HCT116 (cell line): ENCODE measurements around the gene CEP112. TPM values are rescaled to one million over a fixed set of nuclear protein-coding genes. Genes with fewer than 3 reads are reported as not detected.

Experiments
- ATAC-seq: fragments of 200-7000 bp; cut with Tn5 transposase; 2 replicates; pipeline ENCODE4 v1.9.1; 2020; ENCODE audit warnings: mild to moderate bottlenecking, moderate library complexity
- BruUV-seq: library from RNA; stranded (reverse); fragments of 400-500 nt; replicated peaks from 2 replicates; lab custom pipeline; 2021; lab: Mats Ljungman, UMichigan
- CTCF ChIA-PET: fragments of 300-600 bp; sonication (Branson Sonifier 250); formaldehyde crosslinking; loops from one replicate; lab custom pipeline; 2021; ENCODE audit warnings: antibody characterized with exemption; lab: Charles Lee
- POLR2A ChIA-PET: fragments of 300-600, 350-600 bp; sonication (Branson Sonifier 250); formaldehyde crosslinking; loops from one replicate; lab custom pipeline; 2021; ENCODE audit warnings: antibody characterized with exemption; lab: Charles Lee
- RAD21 ChIA-PET, 2 experiments: fragments of 300-600 bp; sonication (Branson Sonifier 250); formaldehyde crosslinking; loops; one replicate each; lab custom pipeline; 2023; ENCODE audit warnings: low total read pairs in 2 of 2; ENCODE audit not compliant: uncharacterized antibody in 2 of 2, unreplicated experiment in 2 of 2, low non-redundant PET in 1 of 2; lab: Charles Lee
- DNase-seq: peaks from one replicate; pipeline ENCODE4 v3.0.0-alpha.2; 2010; ENCODE audit warnings: low read depth, low spot score
- H2AFZ ChIP-seq: fragments of 200-600 bp; shearing (Covaris generic), sonication (generic); 2 replicates; pipeline ENCODE4 v1.6.1; 2017; ENCODE audit warnings: low read depth, mixed run types, mixed read lengths, antibody characterized with exemption, low read length; ENCODE audit not compliant: poor library complexity, severe bottlenecking
- H3K27ac ChIP-seq: 2 replicates; pipeline ENCODE4 v1.5.1; 2012; ENCODE audit warnings: low read depth, low read length
- H3K27me3 ChIP-seq: fragments of 200-600 bp; sonication (generic); 2 replicates; pipeline ENCODE4 v1.6.1; 2016; ENCODE audit warnings: mixed run types, low read length, mixed read lengths; ENCODE audit not compliant: insufficient read depth
- H3K36me3 ChIP-seq, 2 experiments: fragments of 200-500 bp in 1 of 2; fragments of 200-600 bp in 1 of 2; sonication (Bioruptor generic) in 1 of 2; sonication (generic) in 1 of 2; 2 replicates each; pipeline versions ENCODE4 v1.5.1 to v1.6.1; 2014 to 2016; ENCODE audit warnings: low read length in 2 of 2, inconsistent platforms in 1 of 2, mixed read lengths in 1 of 2, mixed run types in 1 of 2; ENCODE audit not compliant: insufficient read depth in 2 of 2, control insufficient read depth in 1 of 2
- H3K4me1 ChIP-seq, 2 experiments: fragments of 200-600 bp in 1 of 2; sonication (generic) in 1 of 2; 2 replicates each; pipeline versions ENCODE4 v1.5.1 to v1.6.1; 2012 to 2017; ENCODE audit warnings: low read length in 2 of 2, inconsistent platforms in 1 of 2, mild to moderate bottlenecking in 1 of 2, mixed read lengths in 1 of 2, mixed run types in 1 of 2, moderate library complexity in 1 of 2; ENCODE audit not compliant: insufficient read depth in 2 of 2, control insufficient read depth in 1 of 2
- H3K4me2 ChIP-seq: fragments of 200-600 bp; sonication (generic); 2 replicates; pipeline ENCODE4 v1.6.1; 2017; ENCODE audit warnings: mixed run types, low read length, mixed read lengths
- H3K4me3 ChIP-seq, 2 experiments: fragments of 200-600 bp in 1 of 2; sonication (generic) in 1 of 2; replicated peaks in 1 of 2; 2 replicates each; pipeline ENCODE4 v1.5.1; 2011 to 2016; ENCODE audit warnings: low read length in 2 of 2, control low read depth in 1 of 2, low read depth in 1 of 2, mild to moderate bottlenecking in 1 of 2, mixed read lengths in 1 of 2, mixed run types in 1 of 2
- H3K79me2 ChIP-seq: fragments of 200-600 bp; sonication (generic); 2 replicates; pipeline ENCODE4 v1.6.1; 2017; ENCODE audit warnings: mild to moderate bottlenecking, mixed run types, low read length, moderate library complexity, mixed read lengths; ENCODE audit not compliant: insufficient read depth
- H3K9ac ChIP-seq: fragments of 200-600 bp; sonication (generic); 2 replicates; pipeline ENCODE4 v1.6.1; 2016; ENCODE audit warnings: low read length, mixed read lengths
- H3K9me2 ChIP-seq: fragments of 200-600 bp; sonication (generic), shearing (Covaris generic); 2 replicates; pipeline ENCODE4 v1.6.1; 2017; ENCODE audit warnings: mixed run types, mild to moderate bottlenecking, moderate library complexity; ENCODE audit not compliant: insufficient read depth
- H3K9me3 ChIP-seq, 2 experiments: fragments of 200-500 bp in 1 of 2; fragments of 200-600 bp in 1 of 2; sonication (Bioruptor generic) in 1 of 2; sonication (generic) in 1 of 2; 2 replicates each; pipeline ENCODE4 v1.6.1; 2014 to 2017; ENCODE audit warnings: low read length in 2 of 2, mixed read lengths in 2 of 2, inconsistent platforms in 1 of 2, low read depth in 1 of 2, mild to moderate bottlenecking in 1 of 2, mixed run types in 1 of 2, moderate library complexity in 1 of 2; ENCODE audit not compliant: control insufficient read depth in 1 of 2, insufficient read depth in 1 of 2
- H4K20me1 ChIP-seq: fragments of 200-600 bp; sonication (generic), shearing (Covaris generic); 2 replicates; pipeline ENCODE4 v1.6.1; 2017; ENCODE audit warnings: mixed run types, mild to moderate bottlenecking, moderate library complexity; ENCODE audit not compliant: insufficient read depth
- CBX3 ChIP-seq: IDR thresholded peaks from 2 replicates; pipeline ENCODE4 v1.6.1; 2012; ENCODE audit warnings: low read depth
- CEBPB ChIP-seq: IDR thresholded peaks from 2 replicates; pipeline ENCODE4 v1.6.1; 2012; ENCODE audit warnings: low read depth
- CTCF ChIP-seq, 3 experiments: fragments of 200-600 bp in 1 of 3; sonication (generic) in 1 of 3; IDR thresholded peaks in 2 of 3; conservative IDR thresholded peaks in 1 of 3; 2 replicates each; pipeline ENCODE4 v1.5.1; 2012 to 2017; ENCODE audit warnings: low read depth in 2 of 3, low read length in 2 of 3, antibody characterized with exemption in 1 of 3, borderline replicate concordance in 1 of 3, control low read depth in 1 of 3, mild to moderate bottlenecking in 1 of 3, mixed read lengths in 1 of 3, mixed run types in 1 of 3, moderate library complexity in 1 of 3; ENCODE audit not compliant: insufficient read depth in 1 of 3
- EGR1 ChIP-seq: IDR thresholded peaks from 2 replicates; pipeline ENCODE4 v1.6.1; 2012; ENCODE audit warnings: low read depth
- ELF1 ChIP-seq: IDR thresholded peaks from 2 replicates; pipeline ENCODE4 v1.6.1; 2012; ENCODE audit warnings: low read depth, borderline replicate concordance
- EZH2 ChIP-seq: fragments of 200-600 bp; sonication (generic); IDR thresholded peaks from 2 replicates; pipeline ENCODE4 v1.6.1; 2017; ENCODE audit warnings: antibody characterized with exemption, mixed run types
- EZH2phosphoT487 ChIP-seq: fragments of 200-600 bp; IDR thresholded peaks from 2 replicates; pipeline ENCODE4 v1.6.1; 2018; ENCODE audit warnings: antibody characterized with exemption, borderline replicate concordance
- FOSL1 ChIP-seq: IDR thresholded peaks from 2 replicates; pipeline ENCODE4 v1.6.1; 2012; ENCODE audit warnings: low read depth
- JUND ChIP-seq: IDR thresholded peaks from 2 replicates; pipeline ENCODE4 v1.6.1; 2012
- MAX ChIP-seq: IDR thresholded peaks from 2 replicates; pipeline ENCODE4 v1.6.1; 2012
- POLR2A ChIP-seq: IDR thresholded peaks from 2 replicates; pipeline ENCODE4 v1.7.0; 2011; ENCODE audit warnings: borderline replicate concordance; ENCODE audit not compliant: insufficient read depth, insufficient read length; ENCODE audit errors: extremely low read depth
- POLR2AphosphoS5 ChIP-seq: IDR thresholded peaks from 2 replicates; pipeline ENCODE4 v1.6.1; 2011; ENCODE audit warnings: mild to moderate bottlenecking, low read depth, low read length, moderate library complexity
- SP1 ChIP-seq: IDR thresholded peaks from 2 replicates; pipeline ENCODE4 v1.6.1; 2012; ENCODE audit warnings: low read depth
- TCF7L2 ChIP-seq: IDR thresholded peaks from 2 replicates; pipeline ENCODE4 v1.7.0; 2011; ENCODE audit warnings: borderline replicate concordance, inconsistent platforms; ENCODE audit not compliant: insufficient read depth, insufficient read length; ENCODE audit errors: extremely low read depth
- ZBTB33 ChIP-seq: IDR thresholded peaks from 2 replicates; pipeline ENCODE4 v1.6.1; 2011; ENCODE audit warnings: mild to moderate bottlenecking, low read length, moderate library complexity; ENCODE audit not compliant: insufficient replicate concordance; ENCODE audit errors: extremely low read depth
- ZFX ChIP-seq: fragments of 450-650 bp; IDR thresholded peaks from 2 replicates; pipeline ENCODE4 v1.6.1; 2017
- intact Hi-C: fragments of 100-400 bp; cut with micrococcal nuclease; formaldehyde crosslinking; loops from 2 replicates; pipeline ENCODE4 v1.10.0; 2022
- total RNA-seq: library from RNA; stranded (reverse); gene quantifications from one replicate; pipeline ENCODE4 v1.2.1, GENCODE V29; 2021; ENCODE audit not compliant: unreplicated experiment

Gene CEP112
- total RNA-seq, 1 experiment from 2014 or later, result 10.9 TPM

- H3K4me3 ChIP-seq, result no peak overlapping the region
- H3K9ac ChIP-seq, result no peak overlapping the region
- peaks cover 0 to 3% of the 10 kb centered on the region in 2 experiments; a peak in 1 of 4 replicates for H3K9me3 ChIP-seq
- RAD21 ChIA-PET, result no interaction called here
- no TSS peak for BruUV-seq
- TF ChIP-seq FOSL1 (no peak), TCF7L2 (no peak), EGR1 (no peak), EZH2 (no peak), CBX3 (no peak), ZBTB33 (no peak), ZFX (no peak), POLR2AphosphoS5 (no peak), EZH2phosphoT487 (no peak), CEBPB (no peak), CTCF (IDR thresholded peaks at IDR 0.05 in 2 of 3, conservative IDR thresholded peaks at IDR 0.05 in 1 of 3; ENCODE audit: borderline replicate concordance in 1 of 3, insufficient read depth in 1 of 3, low read depth in 2 of 3, low read length in 2 of 3) (no peak), JUND (no peak), MAX (no peak), ELF1 (no peak), POLR2A (no peak), SP1 (no peak)
- H3K4me2 ChIP-seq, result no peak overlapping the region
- no peaks in the 10 kb centered on the region for H4K20me1 ChIP-seq
- no peak for DNase-seq
- H3K4me1 ChIP-seq, result no peaks in the 10 kb centered on the region
- POLR2A ChIA-PET, result no interaction called here
- H3K27ac ChIP-seq, result no peak overlapping the region
- CTCF ChIA-PET, result no interaction called here
- no peaks in the 10 kb centered on the region for H3K36me3 ChIP-seq
- H3K79me2 ChIP-seq, result no peaks in the 10 kb centered on the region
- H2AFZ ChIP-seq, result no peak overlapping the region
- intact Hi-C loops, result no loop called here
- H3K27me3 ChIP-seq, result no peaks in the 10 kb centered on the region
- H3K9me2 ChIP-seq, result no peaks in the 10 kb centered on the region
- no peak for ATAC-seq
Measured at GRCh38 chr17:65994114-65994513, 197.8 kb downstream of the CEP112 start.
